ENCODE results near the gene DNAL1. TPM values are rescaled to one million over a fixed set of nuclear protein-coding genes. Genes with fewer than 3 reads are reported as not detected.

The DNAL1 gene
- total and polyA plus RNA-seq, 2 of the 13 experiments (the other 11 are each of a cell fraction or from before 2014, with no cell fraction given): 1.4 to 13.3 TPM

GRCh38 chr14:73720636-73721035, 75.8 kb downstream of the DNAL1 start:
- FAIRE-seq: no peak
- no TSS peak for BruUV-seq (replicated peaks)
- H3K4me3 ChIP-seq (replicated peaks in 1 of 3; ENCODE audit: insufficient read depth in 1 of 3, low read depth in 2 of 3, low read length in 3 of 3): no peak overlapping the region
- peaks cover 34 to 78% of the 10 kb centered on the region in 2 experiments for H3K36me3 ChIP-seq (replicated peaks in 1 of 2; ENCODE audit: control insufficient read depth in 1 of 2, insufficient read depth in 2 of 2, low read length in 2 of 2)
- POLR2A ChIA-PET: interaction anchor here (0.7 kb wide), 1 partner anchor 262 kb away, joined by 3 read pairs; the partner anchor contains the start of gene NUMB
- TF ChIP-seq, protein P1, sequence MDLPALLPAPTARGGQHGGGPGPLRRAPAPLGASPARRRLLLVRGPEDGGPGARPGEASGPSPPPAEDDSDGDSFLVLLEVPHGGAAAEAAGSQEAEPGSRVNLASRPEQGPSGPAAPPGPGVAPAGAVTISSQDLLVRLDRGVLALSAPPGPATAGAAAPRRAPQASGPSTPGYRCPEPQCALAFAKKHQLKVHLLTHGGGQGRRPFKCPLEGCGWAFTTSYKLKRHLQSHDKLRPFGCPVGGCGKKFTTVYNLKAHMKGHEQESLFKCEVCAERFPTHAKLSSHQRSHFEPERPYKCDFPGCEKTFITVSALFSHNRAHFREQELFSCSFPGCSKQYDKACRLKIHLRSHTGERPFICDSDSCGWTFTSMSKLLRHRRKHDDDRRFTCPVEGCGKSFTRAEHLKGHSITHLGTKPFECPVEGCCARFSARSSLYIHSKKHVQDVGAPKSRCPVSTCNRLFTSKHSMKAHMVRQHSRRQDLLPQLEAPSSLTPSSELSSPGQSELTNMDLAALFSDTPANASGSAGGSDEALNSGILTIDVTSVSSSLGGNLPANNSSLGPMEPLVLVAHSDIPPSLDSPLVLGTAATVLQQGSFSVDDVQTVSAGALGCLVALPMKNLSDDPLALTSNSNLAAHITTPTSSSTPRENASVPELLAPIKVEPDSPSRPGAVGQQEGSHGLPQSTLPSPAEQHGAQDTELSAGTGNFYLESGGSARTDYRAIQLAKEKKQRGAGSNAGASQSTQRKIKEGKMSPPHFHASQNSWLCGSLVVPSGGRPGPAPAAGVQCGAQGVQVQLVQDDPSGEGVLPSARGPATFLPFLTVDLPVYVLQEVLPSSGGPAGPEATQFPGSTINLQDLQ (CRISPR knock-in tag; IDR thresholded peaks at IDR 0.05): no peak
- no peak for TF ChIP-seq PITX1 (CRISPR knock-in tag; IDR thresholded peaks at IDR 0.05)
- TF ChIP-seq ZNF550 (CRISPR knock-in tag; IDR thresholded peaks at IDR 0.05; ENCODE audit: borderline replicate concordance): no peak
- TF ChIP-seq PHB2 (IDR thresholded peaks at IDR 0.05; ENCODE audit: partially characterized antibody): no peak
- TF ChIP-seq FOXK2 (IDR thresholded peaks at IDR 0.05): no peak
- TF ChIP-seq NAIF1 (CRISPR knock-in tag; IDR thresholded peaks at IDR 0.05; ENCODE audit: borderline replicate concordance): no peak
- TF ChIP-seq GFI1 (CRISPR knock-in tag; IDR thresholded peaks at IDR 0.05; ENCODE audit: borderline replicate concordance): no peak
- no peak for TF ChIP-seq TAF1 (CRISPR knock-in tag; IDR thresholded peaks at IDR 0.05)
- TF ChIP-seq MIXL1 (CRISPR knock-in tag; IDR thresholded peaks at IDR 0.05): no peak
- TF ChIP-seq ZMYM3 (CRISPR knock-in tag; IDR thresholded peaks at IDR 0.05): no peak
- no peak for TF ChIP-seq FLYWCH1 (CRISPR knock-in tag; IDR thresholded peaks at IDR 0.05)
- TF ChIP-seq, protein P2, sequence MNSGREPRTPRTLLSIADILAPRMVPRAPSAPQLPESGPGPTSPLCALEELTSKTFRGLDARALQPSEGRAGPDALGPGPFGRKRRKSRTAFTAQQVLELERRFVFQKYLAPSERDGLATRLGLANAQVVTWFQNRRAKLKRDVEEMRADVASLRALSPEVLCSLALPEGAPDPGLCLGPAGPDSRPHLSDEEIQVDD (CRISPR knock-in tag; IDR thresholded peaks at IDR 0.05; ENCODE audit: borderline replicate concordance): no peak
- TF ChIP-seq ZNF879 (CRISPR knock-in tag; IDR thresholded peaks at IDR 0.05): no peak
- TF ChIP-seq TRAFD1 (CRISPR knock-in tag; IDR thresholded peaks at IDR 0.05; ENCODE audit: borderline replicate concordance): no peak
- no peak for TF ChIP-seq PRPF4 (IDR thresholded peaks at IDR 0.05; ENCODE audit: low read depth, low read length, poor library complexity, severe bottlenecking)
- no peaks in the 10 kb centered on the region for H3K9me3 ChIP-seq (ENCODE audit: low read length)
- DNase-seq (ENCODE audit: low spot score): no peak
- H3K27ac ChIP-seq (ENCODE audit: extremely low read length, insufficient read depth, low read length): no peak overlapping the region
- peaks cover 25% of the 10 kb centered on the region for H3K4me1 ChIP-seq (ENCODE audit: insufficient read depth, low read length)
- H4K20me1 ChIP-seq (ENCODE audit: insufficient read depth, low read length): no peaks in the 10 kb centered on the region
- no peak for ATAC-seq
- H3K9ac ChIP-seq (ENCODE audit: insufficient read depth, low read depth, low read length): no peak overlapping the region
- H3K27me3 ChIP-seq (ENCODE audit: control insufficient read depth in 1 of 2, insufficient read depth in 2 of 2, low read length in 2 of 2): no peaks in the 10 kb centered on the region
- H3K4me2 ChIP-seq (ENCODE audit: low read depth, low read length): no peak overlapping the region
- in situ Hi-C loops (cut with HindIII; ENCODE audit: extremely low pct_ligation_motif_present, low pct_unique_long_range_greater_than_20kb) (no loop called here), intact Hi-C loops (cut with micrococcal nuclease; ENCODE audit: unreplicated experiment) (no loop called here)
- H3K79me2 ChIP-seq (ENCODE audit: insufficient read depth, low read length): no peaks in the 10 kb centered on the region
- CTCF ChIA-PET (ENCODE audit: low intra/inter-chr PET ratio, low total read pairs): no interaction called here
- H2AFZ ChIP-seq (ENCODE audit: low read length): no peak overlapping the region

Measured in HepG2 (cell line).